ENCODE results near the gene NABP1.

DNA sequence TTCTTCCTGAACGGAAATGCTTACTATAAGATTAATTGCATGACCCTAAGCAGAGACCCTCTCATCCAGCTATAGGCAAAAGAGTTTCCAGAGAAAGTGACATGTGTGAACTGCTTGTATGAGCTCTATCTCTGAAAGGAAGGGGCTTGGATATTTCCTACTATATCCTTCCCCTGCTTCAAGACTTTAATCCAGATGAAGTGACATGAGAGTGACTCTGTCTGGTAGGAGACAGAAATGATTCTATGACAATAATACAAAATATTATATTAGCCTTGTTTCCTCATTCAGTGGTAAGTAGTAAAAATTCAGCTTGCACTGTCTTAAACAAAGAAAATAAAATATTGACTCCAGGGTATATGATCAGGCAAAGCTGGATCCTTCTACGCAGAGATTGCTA, 37.5 kb downstream of the NABP1 start:
- TF ChIP-seq, protein P1, sequence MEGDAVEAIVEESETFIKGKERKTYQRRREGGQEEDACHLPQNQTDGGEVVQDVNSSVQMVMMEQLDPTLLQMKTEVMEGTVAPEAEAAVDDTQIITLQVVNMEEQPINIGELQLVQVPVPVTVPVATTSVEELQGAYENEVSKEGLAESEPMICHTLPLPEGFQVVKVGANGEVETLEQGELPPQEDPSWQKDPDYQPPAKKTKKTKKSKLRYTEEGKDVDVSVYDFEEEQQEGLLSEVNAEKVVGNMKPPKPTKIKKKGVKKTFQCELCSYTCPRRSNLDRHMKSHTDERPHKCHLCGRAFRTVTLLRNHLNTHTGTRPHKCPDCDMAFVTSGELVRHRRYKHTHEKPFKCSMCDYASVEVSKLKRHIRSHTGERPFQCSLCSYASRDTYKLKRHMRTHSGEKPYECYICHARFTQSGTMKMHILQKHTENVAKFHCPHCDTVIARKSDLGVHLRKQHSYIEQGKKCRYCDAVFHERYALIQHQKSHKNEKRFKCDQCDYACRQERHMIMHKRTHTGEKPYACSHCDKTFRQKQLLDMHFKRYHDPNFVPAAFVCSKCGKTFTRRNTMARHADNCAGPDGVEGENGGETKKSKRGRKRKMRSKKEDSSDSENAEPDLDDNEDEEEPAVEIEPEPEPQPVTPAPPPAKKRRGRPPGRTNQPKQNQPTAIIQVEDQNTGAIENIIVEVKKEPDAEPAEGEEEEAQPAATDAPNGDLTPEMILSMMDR (conservative IDR thresholded peaks at IDR 0.05; ENCODE audit: low read length) = no peak
- no peak for TF ChIP-seq EZH2phosphoT487 (IDR thresholded peaks at IDR 0.05; ENCODE audit: borderline replicate concordance)

Measured in Loucy (cell line).